ENCODE results near the gene SNX18.
"Not testable (repeated sequence)": the region's sequence is repeated elsewhere in the genome, so short reads cannot be mapped to it uniquely, and the experiment has no call there.

SNX18 gene

DNA sequence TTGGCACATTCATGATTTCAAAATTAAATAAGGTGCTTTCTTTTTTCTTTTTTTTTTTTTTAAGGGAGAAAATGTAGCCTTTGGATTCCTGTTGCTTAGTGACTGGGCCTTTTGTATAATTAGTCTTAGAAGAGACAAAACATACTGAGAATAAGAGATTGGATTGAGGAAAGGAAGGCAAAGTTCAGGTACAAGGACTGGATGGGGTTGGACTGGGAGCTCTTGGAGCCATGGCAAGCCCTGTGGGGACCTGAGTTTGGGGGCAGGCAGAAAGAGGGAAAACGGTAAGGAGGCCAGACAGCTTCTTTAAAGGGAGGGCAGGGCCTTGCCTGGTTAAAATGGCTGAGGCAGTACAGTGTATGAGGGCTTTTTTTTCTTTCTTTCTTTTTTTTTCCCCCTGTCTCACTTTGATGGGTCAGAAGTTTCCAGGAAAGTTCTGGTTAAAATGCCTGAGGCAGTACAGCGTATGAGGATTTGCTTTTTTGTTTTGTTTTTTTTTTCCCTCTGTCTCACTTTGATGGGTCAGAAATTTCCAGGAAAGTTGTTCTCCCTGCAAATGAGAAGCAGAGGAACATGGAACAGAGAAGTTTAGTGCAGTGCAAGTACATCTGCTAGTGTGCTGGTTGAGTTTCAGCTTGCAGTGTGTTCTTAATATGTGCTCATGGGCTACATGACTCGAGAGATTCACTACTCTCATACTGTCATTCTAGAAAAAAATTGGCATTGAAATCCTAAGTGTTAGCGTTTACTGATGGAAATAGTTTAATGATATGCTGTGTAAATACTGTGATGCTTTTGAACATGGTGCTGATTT is 16.8 kb downstream of the SNX18 start:
- FAIRE-seq (no peak), DNase-seq (ENCODE audit: insufficient read length) (no peak)
- TF ChIP-seq POLR2A (IDR thresholded peaks at IDR 0.05; ENCODE audit: low read depth, low read length) (no peak), POLR2AphosphoS5 (IDR thresholded peaks at IDR 0.05; ENCODE audit: low read depth, low read length) (no peak)

DNA sequence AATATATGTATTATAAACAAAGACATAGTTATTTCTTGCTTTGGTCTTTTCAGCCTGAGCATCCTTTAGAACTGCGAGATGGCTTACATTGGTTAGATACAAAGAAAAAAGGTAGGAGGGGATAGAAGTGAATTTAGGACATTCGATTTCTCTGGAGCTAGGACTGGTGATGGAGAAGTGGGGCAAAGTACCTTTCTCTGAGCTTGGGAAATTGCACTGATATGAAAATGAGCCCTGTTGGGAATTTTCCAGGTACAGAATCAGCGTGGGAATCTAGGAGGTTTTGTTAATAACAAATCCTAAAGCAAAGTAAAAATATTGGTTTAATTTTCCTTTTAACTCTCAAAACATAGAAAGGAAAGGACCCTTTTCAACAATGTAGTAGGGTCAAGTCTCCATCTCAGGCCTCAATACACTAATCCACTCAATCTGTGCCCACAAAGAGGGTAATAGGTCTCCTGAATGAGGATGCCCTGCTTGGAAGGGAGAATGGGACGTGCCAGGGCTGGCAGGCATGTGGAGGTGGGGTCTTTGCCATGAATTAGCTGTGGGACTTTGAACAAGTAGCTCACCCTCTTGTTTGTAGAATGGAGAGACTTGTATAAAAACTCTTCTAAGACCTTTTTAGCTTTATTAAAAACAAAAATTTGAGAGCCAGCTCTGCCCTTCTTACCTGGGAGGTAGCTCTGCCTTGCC is 17.7 kb downstream of the SNX18 start:
- FAIRE-seq = no peak

DNA sequence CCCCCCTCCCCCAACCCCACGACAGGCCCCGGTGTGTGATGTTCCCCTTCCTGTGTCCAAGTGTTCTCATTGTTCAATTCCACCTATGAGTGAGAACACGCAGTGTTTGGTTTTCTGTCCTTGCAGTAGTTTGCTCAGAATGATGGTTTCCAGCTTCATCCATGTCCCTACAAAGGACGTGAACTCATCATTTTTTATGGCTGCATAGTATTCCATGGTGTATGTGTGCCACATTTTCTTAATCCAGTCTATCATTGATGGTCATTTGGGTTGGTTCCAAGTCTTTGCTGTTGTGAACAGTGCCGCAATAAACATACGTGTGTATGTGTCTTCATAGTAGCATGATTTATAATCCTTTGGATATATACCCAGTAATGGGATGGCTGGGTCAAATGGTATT is 18.8 kb downstream of the SNX18 start:
- not testable (repeated sequence) for FAIRE-seq; DNase-seq (ENCODE audit: insufficient read length)

More for the DNA sequence above, 17.7 kb downstream of the SNX18 start:
- DNase-seq (ENCODE audit: insufficient read length) = no peak
- no peak for TF ChIP-seq POLR2A (IDR thresholded peaks at IDR 0.05; ENCODE audit: low read depth, low read length)
- no peak for TF ChIP-seq TAF1 (IDR thresholded peaks at IDR 0.05; ENCODE audit: borderline replicate concordance, low read depth, low read length)
- no peak for TF ChIP-seq POLR2AphosphoS5 (IDR thresholded peaks at IDR 0.05; ENCODE audit: low read depth, low read length)

DNA sequence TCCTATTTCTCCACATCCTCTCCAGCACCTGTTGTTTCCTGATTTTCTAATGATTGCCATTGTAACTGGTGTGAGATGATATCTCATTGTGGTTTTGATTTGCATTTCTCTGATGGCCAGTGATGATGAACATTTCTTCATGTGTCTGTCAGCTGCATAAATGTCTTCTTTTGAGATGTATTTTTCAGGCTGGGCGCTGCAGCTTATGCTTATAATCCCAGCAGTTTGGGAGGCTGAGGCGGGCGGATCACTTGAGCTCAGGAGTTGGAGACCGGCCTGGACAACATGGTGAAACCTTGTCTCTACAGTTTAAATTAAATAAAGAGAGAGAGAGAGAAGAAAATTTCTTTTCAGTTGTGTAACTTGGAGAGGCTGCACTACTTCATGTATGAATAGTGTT is 19.3 kb downstream of the SNX18 start:
- not testable (repeated sequence) for DNase-seq (ENCODE audit: insufficient read length); FAIRE-seq

DNA sequence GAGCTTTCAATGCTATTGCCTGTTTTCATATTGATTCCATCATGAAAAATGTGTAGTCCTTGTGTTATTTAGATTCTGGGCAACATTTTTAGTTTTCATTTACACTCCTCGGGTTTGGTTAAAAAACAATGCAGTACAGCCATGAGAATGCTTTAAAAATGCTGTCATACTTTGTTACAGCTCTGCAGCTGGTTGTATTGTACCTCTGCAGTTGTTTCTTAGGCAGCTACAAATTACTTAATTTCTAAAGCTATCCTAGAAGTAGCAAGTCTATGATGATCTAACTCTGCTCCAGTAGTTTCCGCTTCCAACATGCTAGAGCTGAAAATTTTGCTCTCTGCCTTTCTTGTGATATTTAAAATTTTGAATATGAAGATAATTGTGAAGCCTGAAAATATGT is 20.2 kb downstream of the SNX18 start:
- TF ChIP-seq POLR2AphosphoS5 (IDR thresholded peaks at IDR 0.05; ENCODE audit: low read depth, low read length) (no peak), POLR2A (IDR thresholded peaks at IDR 0.05; ENCODE audit: low read depth, low read length) (no peak), TAF1 (IDR thresholded peaks at IDR 0.05; ENCODE audit: borderline replicate concordance, low read depth, low read length) (no peak)
- DNase-seq (ENCODE audit: insufficient read length) (no peak), FAIRE-seq (no peak)

DNA sequence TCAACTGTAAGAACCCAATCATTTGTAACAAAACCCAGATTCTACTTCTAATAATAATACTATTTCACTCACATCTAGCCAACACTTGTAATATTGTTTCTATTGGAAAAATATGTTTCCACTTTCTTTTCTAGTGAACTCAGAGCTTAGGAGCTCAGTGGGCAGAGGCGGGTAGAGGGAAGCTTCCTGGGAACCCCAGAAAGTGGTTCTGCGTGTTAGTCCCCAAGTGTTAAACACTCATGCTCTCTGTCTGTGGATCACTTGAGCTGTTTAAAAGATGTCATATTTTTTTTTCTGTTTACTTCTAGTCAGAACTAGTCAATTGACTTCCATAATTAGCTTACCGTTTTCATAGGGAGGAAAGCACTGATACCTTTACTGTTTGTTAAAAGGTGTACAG is 20.6 kb downstream of the SNX18 start:
- TF ChIP-seq POLR2A (IDR thresholded peaks at IDR 0.05; ENCODE audit: low read depth, low read length) (no peak), TAF1 (IDR thresholded peaks at IDR 0.05; ENCODE audit: borderline replicate concordance, low read depth, low read length) (no peak), POLR2AphosphoS5 (IDR thresholded peaks at IDR 0.05; ENCODE audit: low read depth, low read length) (no peak)
- no peak for FAIRE-seq
- DNase-seq (ENCODE audit: insufficient read length) = no peak

DNA sequence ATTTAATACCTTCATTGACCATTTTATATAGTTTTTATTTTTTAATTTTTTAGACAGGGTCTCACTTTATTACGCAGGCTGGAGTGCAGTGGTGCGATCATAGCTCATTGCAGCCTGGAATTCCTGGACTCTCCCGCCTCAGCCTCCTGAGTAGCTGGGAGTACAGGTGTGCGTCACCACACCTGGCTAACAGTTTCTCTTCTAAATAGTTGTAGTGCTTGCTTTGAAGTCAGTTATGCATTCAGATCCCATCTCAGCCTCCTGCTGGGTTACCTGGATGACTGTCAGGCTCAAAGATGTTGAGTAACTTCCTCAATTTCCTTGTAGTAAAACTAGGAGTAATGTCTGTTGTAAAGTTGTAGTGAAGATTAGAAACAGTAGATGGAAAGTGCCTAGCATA is 21.4 kb downstream of the SNX18 start:
- no peak for TF ChIP-seq POLR2AphosphoS5 (IDR thresholded peaks at IDR 0.05; ENCODE audit: low read depth, low read length)
- DNase-seq (ENCODE audit: insufficient read length) (no peak), FAIRE-seq (no peak)

DNA sequence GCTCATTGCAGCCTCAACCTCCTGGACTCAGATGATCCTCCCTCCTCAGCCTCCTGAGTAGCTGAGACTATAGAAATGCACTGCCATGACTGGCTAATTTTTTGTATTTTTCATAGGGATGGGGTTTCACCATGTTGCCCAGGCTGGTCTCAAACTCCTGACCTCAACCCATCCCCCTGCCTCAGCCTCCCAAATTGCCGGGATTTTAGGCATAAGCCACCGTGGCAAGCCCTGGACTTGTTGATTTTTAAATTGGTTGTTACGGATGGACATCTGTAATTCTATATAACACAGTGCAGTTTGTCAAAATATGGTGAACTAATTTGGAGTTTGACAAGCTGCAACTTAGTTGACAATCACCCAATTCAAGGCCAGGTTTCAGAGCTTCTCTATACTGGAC is 22.7 kb downstream of the SNX18 start:
- DNase-seq (ENCODE audit: insufficient read length) = no peak
- no peak for FAIRE-seq
- no peak for TF ChIP-seq TAF1 (IDR thresholded peaks at IDR 0.05; ENCODE audit: borderline replicate concordance, low read depth, low read length)
- no peak for TF ChIP-seq POLR2A (IDR thresholded peaks at IDR 0.05; ENCODE audit: low read depth, low read length)
- TF ChIP-seq POLR2AphosphoS5 (IDR thresholded peaks at IDR 0.05; ENCODE audit: low read depth, low read length) = no peak

DNA sequence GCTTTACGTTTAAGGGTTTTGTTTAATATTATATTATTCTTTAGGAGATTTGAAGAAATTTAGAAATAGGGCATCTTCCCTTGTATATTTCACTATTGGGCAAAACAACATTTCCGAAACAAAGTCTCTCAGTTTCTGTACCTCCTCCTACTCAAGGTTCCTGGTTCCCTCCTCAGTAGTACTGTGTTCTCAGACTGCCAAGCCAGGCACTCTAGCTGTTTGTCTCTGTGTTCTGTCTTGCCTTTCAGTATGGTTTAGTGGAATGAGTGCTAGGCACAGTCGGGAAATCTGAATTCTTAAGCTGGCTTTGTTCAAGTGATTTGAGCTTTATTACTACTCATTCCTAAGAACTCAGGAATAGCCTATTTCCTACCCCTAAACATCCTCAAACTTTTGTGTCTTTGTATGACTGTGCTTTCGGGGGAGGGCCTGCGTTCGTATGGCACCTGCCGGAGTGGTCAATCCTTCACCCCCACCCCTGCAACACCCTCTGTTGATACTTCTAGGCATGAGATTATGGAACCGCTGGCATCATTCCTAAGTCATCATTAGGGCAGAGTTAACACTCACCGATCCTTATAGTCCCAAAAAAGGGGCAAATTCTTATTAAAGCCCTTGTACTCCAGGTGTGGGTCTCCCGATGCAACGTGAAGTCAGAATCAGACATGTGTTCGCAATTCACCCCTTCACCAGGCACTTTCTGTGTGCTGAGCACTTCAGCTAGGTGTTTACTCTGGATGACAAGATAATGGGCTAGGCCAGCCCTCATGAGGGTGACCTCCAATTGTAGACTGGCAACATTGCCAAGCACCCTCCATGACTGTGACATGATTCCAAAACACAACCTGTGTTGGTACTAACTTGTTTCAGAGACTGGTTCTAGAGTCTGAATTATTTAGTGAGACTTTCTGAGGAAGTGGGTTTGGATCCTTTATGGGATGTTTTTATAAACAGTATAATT is 24.5 kb downstream of the SNX18 start:
- TF ChIP-seq POLR2AphosphoS5 (IDR thresholded peaks at IDR 0.05; ENCODE audit: low read depth, low read length) (no peak), POLR2A (IDR thresholded peaks at IDR 0.05; ENCODE audit: low read depth, low read length) (no peak), TAF1 (IDR thresholded peaks at IDR 0.05; ENCODE audit: borderline replicate concordance, low read depth, low read length) (no peak)
- DNase-seq (ENCODE audit: insufficient read length) (no peak), FAIRE-seq (no peak)

DNA sequence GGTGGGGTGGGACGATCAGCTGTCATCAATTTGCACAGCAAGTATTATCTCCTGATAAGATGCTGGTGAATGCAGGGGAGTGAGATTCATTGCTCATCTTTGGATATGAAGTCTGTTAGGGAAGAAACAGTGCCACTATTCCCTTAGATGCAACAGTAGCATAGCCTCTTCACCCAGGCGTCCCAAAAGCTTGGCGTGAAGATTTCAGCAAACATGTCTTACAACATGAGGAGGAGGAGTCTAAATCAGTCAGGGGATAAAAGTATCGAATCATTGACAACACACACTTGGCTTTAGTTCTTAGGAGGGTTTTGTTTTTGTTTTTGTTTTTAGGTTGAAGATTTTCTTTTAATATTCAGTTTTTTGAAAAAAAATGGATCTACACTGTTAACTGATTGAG is 26.5 kb downstream of the SNX18 start:
- no peak for FAIRE-seq
- TF ChIP-seq POLR2AphosphoS5 (IDR thresholded peaks at IDR 0.05; ENCODE audit: low read depth, low read length) (no peak), POLR2A (IDR thresholded peaks at IDR 0.05; ENCODE audit: low read depth, low read length) (no peak), TAF1 (IDR thresholded peaks at IDR 0.05; ENCODE audit: borderline replicate concordance, low read depth, low read length) (no peak)
- no peak for DNase-seq (ENCODE audit: insufficient read length)

DNA sequence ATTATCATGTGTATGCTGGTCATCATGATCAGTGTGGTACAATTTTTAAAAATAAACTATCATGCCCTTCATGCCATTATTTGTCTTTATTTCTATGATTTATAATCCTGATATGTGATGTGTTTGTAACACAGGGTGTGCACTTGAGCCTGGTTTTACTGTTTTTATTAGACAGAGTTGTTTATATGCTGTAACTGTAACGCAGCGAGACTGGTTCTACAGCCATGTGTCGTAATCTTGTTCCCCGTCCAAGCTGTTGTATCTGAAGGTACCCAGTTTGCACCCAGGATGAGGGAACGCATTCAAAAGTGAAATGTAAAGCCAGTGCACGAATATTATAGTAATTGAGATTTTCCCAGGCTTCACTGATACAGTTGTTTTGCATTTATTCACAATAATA is 28.2 kb downstream of the SNX18 start:
- FAIRE-seq (no peak), DNase-seq (ENCODE audit: insufficient read length) (no peak)
- TF ChIP-seq POLR2AphosphoS5 (IDR thresholded peaks at IDR 0.05; ENCODE audit: low read depth, low read length) (no peak), TAF1 (IDR thresholded peaks at IDR 0.05; ENCODE audit: borderline replicate concordance, low read depth, low read length) (no peak), POLR2A (IDR thresholded peaks at IDR 0.05; ENCODE audit: low read depth, low read length) (no peak)

Measured in GM12892 (cell line).